ENCODE data around the gene UNC80. TPM values are rescaled to one million over a fixed set of nuclear protein-coding genes. Genes with fewer than 3 reads are reported as not detected.
A peak's percentile ranks its signal among the peaks of the same experiment; 100 is the strongest.

UNC80 gene
- polyA plus RNA-seq, 3 donors = under 0.01 TPM; not detected in 2

DNA sequence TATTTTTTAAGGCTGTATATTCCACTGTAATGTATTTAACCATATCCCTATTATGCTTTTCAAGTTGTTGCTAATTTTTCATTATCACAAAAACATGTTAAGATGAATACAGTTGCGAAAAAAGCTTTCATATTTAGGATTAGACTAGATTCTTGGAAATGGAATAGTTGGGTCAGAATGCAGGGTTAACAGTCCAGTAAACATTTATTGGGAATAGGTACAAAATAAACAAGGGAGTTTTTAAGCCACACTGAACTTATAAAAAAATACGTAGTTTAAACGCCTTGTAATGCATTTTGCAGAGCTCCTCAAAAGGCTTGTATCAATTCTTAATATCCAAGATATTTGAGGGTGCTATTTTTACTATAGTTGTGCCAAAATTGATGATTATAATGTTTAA is 266.4 kb downstream of the UNC80 start:
- no peak overlapping the region for H3K9ac ChIP-seq (ENCODE audit: insufficient read depth, low read length, poor library complexity, severe bottlenecking)
- Mint-ChIP-seq H3K9me3 (no peaks in the 10 kb centered on the region), H3K27ac (no peak overlapping the region), H3K4me3 (no peak overlapping the region), H3K4me1 (no peaks in the 10 kb centered on the region), H3K36me3 (peaks cover 23 to 24% of the 10 kb centered on the region in 2 donors), H3K27me3 (ENCODE audit: low read depth in 3 of 3) (no peaks in the 10 kb centered on the region)
- H3K27me3 ChIP-seq (ENCODE audit: control insufficient read depth in 2 of 2, insufficient read depth in 2 of 2, low read length in 2 of 2) = no peaks in the 10 kb centered on the region
- H2AFZ ChIP-seq (ENCODE audit: insufficient read depth, low read depth, low read length, poor library complexity, severe bottlenecking) = no peak overlapping the region
- H3K79me2 ChIP-seq (ENCODE audit: insufficient read depth, low read length) = no peaks in the 10 kb centered on the region
- no peaks in the 10 kb centered on the region for H3K9me3 ChIP-seq (replicated peaks in 1 of 2; ENCODE audit: control insufficient read depth in 1 of 2, insufficient read depth in 1 of 2, low read length in 2 of 2)
- H3K4me2 ChIP-seq (replicated peaks; ENCODE audit: extremely low read depth, low read length, poor library complexity, severe bottlenecking) = no peak overlapping the region
- intact Hi-C loops (cut with micrococcal nuclease) = no loop called here
- H3K4me1 ChIP-seq (ENCODE audit: control insufficient read depth in 1 of 2, insufficient read depth in 2 of 2, low read length in 2 of 2) = no peaks in the 10 kb centered on the region
- H3K27ac ChIP-seq (ENCODE audit: low read depth in 1 of 2, low read length in 2 of 2) = no peak overlapping the region
- H3K36me3 ChIP-seq (replicated peaks in 1 of 2; ENCODE audit: control insufficient read depth in 1 of 2, insufficient read depth in 2 of 2, low read length in 2 of 2) = peaks cover 8 to 47% of the 10 kb centered on the region in 2 donors
- H3K4me3 ChIP-seq (replicated peaks in 1 of 3; ENCODE audit: low read depth in 2 of 3, low read length in 3 of 3) = no peak overlapping the region
- H4K20me1 ChIP-seq (ENCODE audit: insufficient read depth, low read length) = no peaks in the 10 kb centered on the region
- no CpG with 5 or more reads among the region's 3 CpGs for WGBS (ENCODE audit: insufficient coverage)
- TF ChIP-seq CTCF (IDR thresholded peaks at IDR 0.05) = no peak
- DNase-seq = no peak

DNA sequence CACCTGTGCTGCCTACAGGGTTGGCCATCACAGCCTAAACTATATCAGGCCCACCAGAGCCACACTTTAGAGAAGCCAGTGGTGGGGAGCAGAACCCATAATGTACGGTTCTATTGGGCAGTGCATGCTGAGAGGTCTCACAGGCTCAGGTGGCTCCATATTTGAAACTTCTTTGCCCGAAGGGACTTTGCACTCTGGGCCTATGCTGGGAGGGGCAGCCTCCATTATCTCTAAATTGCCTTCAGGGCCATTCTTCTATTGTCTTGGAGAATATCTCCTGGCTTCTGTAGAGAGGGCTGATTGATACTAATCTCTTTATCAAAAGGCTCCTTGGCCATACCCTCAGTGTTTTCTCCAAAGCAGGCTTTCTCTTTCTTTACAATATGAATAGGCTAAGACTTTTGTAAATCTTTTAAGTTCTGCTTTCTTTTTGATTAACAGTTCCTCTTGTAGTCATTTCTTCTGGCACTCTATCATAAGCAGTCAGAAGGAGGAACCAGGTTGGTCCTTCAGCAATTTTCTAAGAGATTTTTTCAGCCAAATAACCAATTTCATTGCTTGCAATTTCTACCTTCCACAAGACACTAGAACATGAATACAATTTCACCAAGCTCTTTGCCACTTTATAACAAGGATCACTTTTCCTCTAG is 275.3 kb downstream of the UNC80 start:
- no peak for TF ChIP-seq CTCF (IDR thresholded peaks at IDR 0.05)
- H3K4me1 Mint-ChIP-seq = peaks cover 9% of the 10 kb centered on the region
- H3K9me3 Mint-ChIP-seq = peaks cover 0 to 2% (median 0%) of the 10 kb centered on the region in 7 donors
- WGBS (ENCODE audit: insufficient coverage) = no CpG with 5 or more reads among the region's 2 CpGs
- H3K4me3 ChIP-seq (replicated peaks in 1 of 3; ENCODE audit: low read depth in 2 of 3, low read length in 3 of 3) = no peak overlapping the region
- H3K9ac ChIP-seq (ENCODE audit: insufficient read depth, low read length, poor library complexity, severe bottlenecking) = no peak overlapping the region
- H3K27ac ChIP-seq (ENCODE audit: low read depth in 1 of 2, low read length in 2 of 2) = peak overlapping the region; percentile 8 to 63
- no peaks in the 10 kb centered on the region for H3K9me3 ChIP-seq (replicated peaks in 1 of 2; ENCODE audit: control insufficient read depth in 1 of 2, insufficient read depth in 1 of 2, low read length in 2 of 2)
- no peak overlapping the region for H3K4me2 ChIP-seq (replicated peaks; ENCODE audit: extremely low read depth, low read length, poor library complexity, severe bottlenecking)
- H3K27ac Mint-ChIP-seq = peak overlapping the region in 4 of 7 donors; percentile 19 to 62 (median 46)
- H3K36me3 Mint-ChIP-seq = peaks cover 25 to 29% of the 10 kb centered on the region in 2 donors
- intact Hi-C loops (cut with micrococcal nuclease) = no loop called here
- H3K27me3 Mint-ChIP-seq (ENCODE audit: low read depth in 3 of 3) = no peaks in the 10 kb centered on the region
- peak; percentile 3 to 7 (median 3) for DNase-seq
- H3K27me3 ChIP-seq (ENCODE audit: control insufficient read depth in 2 of 2, insufficient read depth in 2 of 2, low read length in 2 of 2) = no peaks in the 10 kb centered on the region
- no peaks in the 10 kb centered on the region for H4K20me1 ChIP-seq (ENCODE audit: insufficient read depth, low read length)
- peaks cover 5 to 10% of the 10 kb centered on the region in 2 donors for H3K4me1 ChIP-seq (ENCODE audit: control insufficient read depth in 1 of 2, insufficient read depth in 2 of 2, low read length in 2 of 2)
- no peak overlapping the region for H3K4me3 Mint-ChIP-seq
- H2AFZ ChIP-seq (ENCODE audit: insufficient read depth, low read depth, low read length, poor library complexity, severe bottlenecking) = no peak overlapping the region
- H3K36me3 ChIP-seq (replicated peaks in 1 of 2; ENCODE audit: control insufficient read depth in 1 of 2, insufficient read depth in 2 of 2, low read length in 2 of 2) = peaks cover 4 to 27% of the 10 kb centered on the region in 2 donors
- no peaks in the 10 kb centered on the region for H3K79me2 ChIP-seq (ENCODE audit: insufficient read depth, low read length)

Small RNAs within 50 kb of the gene (small RNA-seq; reads per million reads assigned to genes)
- gene RNA5SP118 (ENCODE audit: insufficient read length, low read depth) = not detected

Other genes starting within 250 kb of the UNC80 start
- gene RPE, start 230.8 kb downstream of the UNC80 start, polyA plus RNA-seq = 10 to 100 TPM; 32.3 to 38.1 (median 33.8) TPM